Astrocyte (in vitro differentiated cells and primary cell): ENCODE data around the gene VPS13D. TPM values are rescaled to one million over a fixed set of nuclear protein-coding genes. Genes with fewer than 3 reads are reported as not detected.
A peak's percentile ranks its signal among the peaks of the same experiment; 100 is the strongest.

Experiments used
- DNase-seq: peaks from one replicate; pipeline ENCODE4 v3.0.0-alpha.2; 2010; ENCODE audit warnings: low read depth
- FAIRE-seq: peaks from 2 replicates; lab custom pipeline; 2011; peaks lifted over from hg19 to GRCh38; lab: Jason Lieb, UNC
- H2AFZ ChIP-seq: 2 replicates; pipeline ENCODE4 v1.6.0; 2012; ENCODE audit warnings: low read depth, low read length, inconsistent platforms
- H3K27ac ChIP-seq: 2 replicates; pipeline ENCODE4 v1.5.1; 2011; ENCODE audit warnings: low read depth, low read length, inconsistent platforms
- H3K27me3 ChIP-seq: 2 replicates; pipeline ENCODE4 v1.6.0; 2011; ENCODE audit warnings: low read length, inconsistent platforms; ENCODE audit not compliant: insufficient read depth
- H3K36me3 ChIP-seq: 2 replicates; pipeline ENCODE4 v1.5.1; 2011; ENCODE audit warnings: low read length, inconsistent platforms; ENCODE audit not compliant: insufficient read depth
- H3K4me1 ChIP-seq: 2 replicates; pipeline ENCODE4 v1.5.1; 2011; ENCODE audit warnings: low read length, inconsistent platforms; ENCODE audit not compliant: insufficient read depth
- H3K4me2 ChIP-seq: 2 replicates; pipeline ENCODE4 v1.6.0; 2012; ENCODE audit warnings: low read length, inconsistent platforms
- H3K4me3 ChIP-seq: 2 replicates; pipeline ENCODE4 v1.5.1; 2011; ENCODE audit warnings: low read depth, mild to moderate bottlenecking, low read length, inconsistent platforms; ENCODE audit not compliant: insufficient read depth
- H3K79me2 ChIP-seq: 2 replicates; pipeline ENCODE4 v1.6.0; 2012; ENCODE audit warnings: mild to moderate bottlenecking, low read length, inconsistent platforms; ENCODE audit not compliant: insufficient read depth
- H3K9ac ChIP-seq: 2 replicates; pipeline ENCODE4 v1.6.0; 2012; ENCODE audit warnings: mild to moderate bottlenecking, low read length, inconsistent platforms
- H3K9me3 ChIP-seq: 2 replicates; pipeline ENCODE4 v1.5.1; 2012; ENCODE audit warnings: low read depth, mild to moderate bottlenecking, low read length, inconsistent platforms; ENCODE audit not compliant: insufficient read depth
- H4K20me1 ChIP-seq: 2 replicates; pipeline ENCODE4 v1.6.0; 2012; ENCODE audit warnings: low read length, inconsistent platforms; ENCODE audit not compliant: insufficient read depth
- H3K27ac Mint-ChIP-seq: one replicate; pipeline ENCODE4 v1.8.0; 2021; ENCODE audit warnings: mild to moderate bottlenecking, mixed read lengths; ENCODE audit not compliant: unreplicated experiment
- H3K27me3 Mint-ChIP-seq: one replicate; pipeline ENCODE4 v1.8.0; 2021; ENCODE audit warnings: low read depth, mixed read lengths; ENCODE audit not compliant: unreplicated experiment
- H3K36me3 Mint-ChIP-seq: one replicate; pipeline ENCODE4 v1.8.0; 2021; ENCODE audit warnings: low read depth, mixed read lengths; ENCODE audit not compliant: unreplicated experiment
- H3K4me1 Mint-ChIP-seq: one replicate; pipeline ENCODE4 v1.8.0; 2021; ENCODE audit warnings: low read depth, mixed read lengths; ENCODE audit not compliant: unreplicated experiment
- H3K4me3 Mint-ChIP-seq: one replicate; pipeline ENCODE4 v1.8.0; 2021; ENCODE audit warnings: mild to moderate bottlenecking, moderate library complexity, mixed read lengths; ENCODE audit not compliant: unreplicated experiment
- H3K9me3 Mint-ChIP-seq: one replicate; pipeline ENCODE4 v1.8.0; 2021; ENCODE audit warnings: mild to moderate bottlenecking, mixed read lengths; ENCODE audit not compliant: unreplicated experiment
- CTCF ChIP-seq: IDR thresholded peaks from 2 replicates; pipeline ENCODE4 v1.5.1; 2011; ENCODE audit warnings: low read depth, mild to moderate bottlenecking, inconsistent platforms, low read length, moderate library complexity; ENCODE audit not compliant: insufficient read depth
- EZH2 ChIP-seq: IDR thresholded peaks from 2 replicates; pipeline ENCODE4 v1.6.1; 2012; ENCODE audit warnings: mild to moderate bottlenecking, low read length, inconsistent platforms; ENCODE audit not compliant: insufficient read depth
- total RNA-seq: library from RNA; stranded (reverse); gene quantifications from 2 replicates; pipeline ENCODE4 v1.2.1, GENCODE V29; 2021

Gene VPS13D
- total RNA-seq, 1 donor from 2014 or later: 25.9 TPM

DNA sequence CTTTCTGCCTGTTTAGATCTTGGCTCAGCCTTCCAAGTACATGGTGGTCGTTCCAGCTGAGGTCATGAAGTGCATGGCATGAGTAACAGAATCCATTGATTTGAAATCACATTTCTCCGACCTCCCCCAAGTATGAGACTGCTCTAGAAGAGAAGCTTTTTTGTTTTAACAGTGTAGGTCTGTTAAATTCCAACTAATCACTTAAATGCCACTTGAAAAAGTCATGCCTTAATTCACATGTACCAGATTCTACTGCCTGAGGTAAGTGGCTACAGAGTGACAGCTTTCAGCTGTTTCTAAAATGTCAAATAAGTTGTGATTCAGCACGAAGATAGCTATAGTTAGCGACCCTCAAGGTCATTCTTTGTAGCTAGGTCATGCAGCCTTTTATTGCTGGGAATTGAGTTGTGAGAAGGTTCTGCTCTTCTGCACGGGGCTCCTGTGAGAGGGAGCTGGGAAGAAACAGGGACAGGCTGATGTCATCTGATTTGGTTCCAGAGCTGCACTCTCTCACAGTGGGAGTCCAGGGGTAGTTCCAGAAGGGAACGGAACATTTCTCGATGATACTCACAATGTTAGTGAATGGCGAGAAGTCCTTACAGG lies 112.7 kb downstream of the VPS13D start:
- Histone ChIP-seq H3K9me3 (no peaks in the 10 kb centered on the region), H2AFZ (no peak overlapping the region), H3K9ac (no peak overlapping the region), H3K27ac (no peak overlapping the region), H3K4me3 (no peak overlapping the region), H4K20me1 (no peaks in the 10 kb centered on the region), H3K79me2 (no peaks in the 10 kb centered on the region), H3K4me1 (no peaks in the 10 kb centered on the region), H3K4me2 (no peak overlapping the region), H3K27me3 (no peaks in the 10 kb centered on the region), H3K36me3 (peaks cover 9% of the 10 kb centered on the region)
- no peak overlapping the region for H3K27ac Mint-ChIP-seq
- peaks cover 17% of the 10 kb centered on the region for H3K36me3 Mint-ChIP-seq
- H3K4me3 Mint-ChIP-seq: peak overlapping the region; percentile 54
- no peaks in the 10 kb centered on the region for H3K27me3 Mint-ChIP-seq
- DNase-seq: no peak
- H3K9me3 Mint-ChIP-seq: no peaks in the 10 kb centered on the region
- TF ChIP-seq EZH2 (no peak), CTCF (no peak)
- FAIRE-seq: no peak
- peaks cover 11% of the 10 kb centered on the region for H3K4me1 Mint-ChIP-seq

GRCh38 chr1:12343823-12344487 lies 114.1 kb downstream of the VPS13D start:
- Mint-ChIP-seq H3K4me1 (peaks cover 11% of the 10 kb centered on the region), H3K27me3 (no peaks in the 10 kb centered on the region), H3K4me3 (no peak overlapping the region), H3K9me3 (no peaks in the 10 kb centered on the region), H3K27ac (no peak overlapping the region), H3K36me3 (peaks cover 19% of the 10 kb centered on the region)
- no peaks in the 10 kb centered on the region for H3K4me1 ChIP-seq
- FAIRE-seq (peak; percentile 45), DNase-seq (no peak)
- H3K4me2 ChIP-seq: no peak overlapping the region
- TF ChIP-seq CTCF (no peak), EZH2 (no peak)
- H3K4me3 ChIP-seq: no peak overlapping the region
- H3K27ac ChIP-seq: no peak overlapping the region
- no peaks in the 10 kb centered on the region for H4K20me1 ChIP-seq
- no peaks in the 10 kb centered on the region for H3K9me3 ChIP-seq
- H3K79me2 ChIP-seq: no peaks in the 10 kb centered on the region
- H2AFZ ChIP-seq: no peak overlapping the region
- H3K27me3 ChIP-seq: no peaks in the 10 kb centered on the region
- H3K36me3 ChIP-seq: peaks cover 15% of the 10 kb centered on the region
- H3K9ac ChIP-seq: no peak overlapping the region
